OCI-LY7 (cell line): ENCODE measurements around the gene SELPLG.

Experiments
- EZH2phosphoT487 ChIP-seq: fragments of 200-600 bp; sonication (generic); IDR thresholded peaks from 2 replicates; pipeline ENCODE4 v1.6.1; 2018; ENCODE audit warnings: low read depth, borderline replicate concordance, mild to moderate bottlenecking, mixed run types, antibody characterized with exemption, low read length, moderate library complexity, mixed read lengths
- TF ChIP-seq, protein P1 (sequence below): fragments of 200-600 bp; sonication (generic); conservative IDR thresholded peaks from 2 replicates; pipeline ENCODE4 v1.5.1; 2014; ENCODE audit warnings: mild to moderate bottlenecking, antibody characterized with exemption, low read length, moderate library complexity, mixed read lengths

DNA sequence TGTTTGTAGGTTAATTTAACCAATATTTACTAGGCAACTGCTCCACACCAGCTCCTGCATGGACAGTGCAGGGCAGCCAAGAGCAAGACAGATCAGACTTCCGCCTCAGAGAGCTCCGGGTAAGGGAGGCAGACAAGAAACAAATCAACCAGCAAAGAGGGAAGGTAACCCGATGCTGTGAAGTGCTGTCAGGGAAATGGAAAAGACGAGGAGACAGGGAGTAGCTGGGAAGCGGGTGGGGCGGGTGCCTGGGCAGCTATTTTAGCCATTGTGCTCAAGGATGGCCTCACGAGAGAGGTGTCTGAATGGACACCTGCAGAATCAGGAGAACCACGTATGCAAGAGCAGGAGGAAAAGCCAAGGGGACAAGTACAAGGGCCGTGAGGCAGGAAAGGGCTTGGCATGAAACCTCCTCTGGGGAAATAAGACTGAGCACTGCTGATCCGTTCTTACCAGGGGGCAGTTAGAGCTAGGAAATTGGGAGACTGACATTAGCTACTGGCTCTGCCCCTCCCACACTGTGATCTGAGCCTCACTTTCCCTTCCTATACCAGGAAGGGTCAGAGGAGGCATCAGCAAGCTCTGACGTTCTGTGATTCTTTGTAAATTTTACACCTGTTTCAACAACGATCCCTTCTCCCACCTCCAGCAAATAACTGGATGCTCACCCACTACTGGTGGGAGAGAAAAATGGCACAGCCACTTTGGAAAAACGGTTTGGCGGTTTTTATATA is 29.3 kb downstream of the SELPLG start:
- TF ChIP-seq, protein P1, sequence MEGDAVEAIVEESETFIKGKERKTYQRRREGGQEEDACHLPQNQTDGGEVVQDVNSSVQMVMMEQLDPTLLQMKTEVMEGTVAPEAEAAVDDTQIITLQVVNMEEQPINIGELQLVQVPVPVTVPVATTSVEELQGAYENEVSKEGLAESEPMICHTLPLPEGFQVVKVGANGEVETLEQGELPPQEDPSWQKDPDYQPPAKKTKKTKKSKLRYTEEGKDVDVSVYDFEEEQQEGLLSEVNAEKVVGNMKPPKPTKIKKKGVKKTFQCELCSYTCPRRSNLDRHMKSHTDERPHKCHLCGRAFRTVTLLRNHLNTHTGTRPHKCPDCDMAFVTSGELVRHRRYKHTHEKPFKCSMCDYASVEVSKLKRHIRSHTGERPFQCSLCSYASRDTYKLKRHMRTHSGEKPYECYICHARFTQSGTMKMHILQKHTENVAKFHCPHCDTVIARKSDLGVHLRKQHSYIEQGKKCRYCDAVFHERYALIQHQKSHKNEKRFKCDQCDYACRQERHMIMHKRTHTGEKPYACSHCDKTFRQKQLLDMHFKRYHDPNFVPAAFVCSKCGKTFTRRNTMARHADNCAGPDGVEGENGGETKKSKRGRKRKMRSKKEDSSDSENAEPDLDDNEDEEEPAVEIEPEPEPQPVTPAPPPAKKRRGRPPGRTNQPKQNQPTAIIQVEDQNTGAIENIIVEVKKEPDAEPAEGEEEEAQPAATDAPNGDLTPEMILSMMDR: no peak
- TF ChIP-seq EZH2phosphoT487: no peak
